Measurements from ENCODE around the gene SUV39H2. TPM values are rescaled to one million over a fixed set of nuclear protein-coding genes. Genes with fewer than 3 reads are reported as not detected.
"Not testable (repeated sequence)": the region's sequence is repeated elsewhere in the genome, so short reads cannot be mapped to it uniquely, and the experiment has no call there.

Gene SUV39H2
- total RNA-seq, 1 donor from 2014 or later = 4.3 TPM

DNA sequence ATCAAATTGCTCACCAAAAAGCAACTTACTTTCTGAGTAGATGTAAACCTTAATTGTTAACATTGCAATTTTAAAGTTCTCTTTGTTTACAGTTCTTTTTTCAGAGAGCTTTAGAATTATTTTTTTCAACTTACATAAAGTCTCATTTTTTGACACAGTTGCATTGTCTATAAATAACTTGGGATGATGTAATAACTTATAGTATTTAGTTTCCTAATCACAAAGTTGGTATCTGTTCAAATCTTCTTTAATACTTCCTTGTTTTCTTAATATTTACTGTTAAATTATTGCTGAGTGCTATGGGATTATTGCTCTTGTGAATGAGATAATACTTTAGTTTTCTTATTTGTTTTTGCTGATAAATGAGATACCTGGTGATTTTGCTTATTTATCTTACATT is 18.9 kb upstream of the SUV39H2 start:
- ATAC-seq (no peak), DNase-seq (no peak)
- no peaks in the 10 kb centered on the region for H3K27me3 ChIP-seq (ENCODE audit: low read depth)
- H3K9me3 ChIP-seq = no peaks in the 10 kb centered on the region
- H3K4me1 ChIP-seq = peaks cover 6% of the 10 kb centered on the region
- no peak overlapping the region for H3K27ac ChIP-seq
- H3K36me3 ChIP-seq = peaks cover 39% of the 10 kb centered on the region
- H3K4me3 ChIP-seq = no peak overlapping the region
- intact Hi-C loops (cut with DNase I) = no loop called here
- TF ChIP-seq, protein P1, sequence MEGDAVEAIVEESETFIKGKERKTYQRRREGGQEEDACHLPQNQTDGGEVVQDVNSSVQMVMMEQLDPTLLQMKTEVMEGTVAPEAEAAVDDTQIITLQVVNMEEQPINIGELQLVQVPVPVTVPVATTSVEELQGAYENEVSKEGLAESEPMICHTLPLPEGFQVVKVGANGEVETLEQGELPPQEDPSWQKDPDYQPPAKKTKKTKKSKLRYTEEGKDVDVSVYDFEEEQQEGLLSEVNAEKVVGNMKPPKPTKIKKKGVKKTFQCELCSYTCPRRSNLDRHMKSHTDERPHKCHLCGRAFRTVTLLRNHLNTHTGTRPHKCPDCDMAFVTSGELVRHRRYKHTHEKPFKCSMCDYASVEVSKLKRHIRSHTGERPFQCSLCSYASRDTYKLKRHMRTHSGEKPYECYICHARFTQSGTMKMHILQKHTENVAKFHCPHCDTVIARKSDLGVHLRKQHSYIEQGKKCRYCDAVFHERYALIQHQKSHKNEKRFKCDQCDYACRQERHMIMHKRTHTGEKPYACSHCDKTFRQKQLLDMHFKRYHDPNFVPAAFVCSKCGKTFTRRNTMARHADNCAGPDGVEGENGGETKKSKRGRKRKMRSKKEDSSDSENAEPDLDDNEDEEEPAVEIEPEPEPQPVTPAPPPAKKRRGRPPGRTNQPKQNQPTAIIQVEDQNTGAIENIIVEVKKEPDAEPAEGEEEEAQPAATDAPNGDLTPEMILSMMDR (IDR thresholded peaks at IDR 0.05) = no peak

DNA sequence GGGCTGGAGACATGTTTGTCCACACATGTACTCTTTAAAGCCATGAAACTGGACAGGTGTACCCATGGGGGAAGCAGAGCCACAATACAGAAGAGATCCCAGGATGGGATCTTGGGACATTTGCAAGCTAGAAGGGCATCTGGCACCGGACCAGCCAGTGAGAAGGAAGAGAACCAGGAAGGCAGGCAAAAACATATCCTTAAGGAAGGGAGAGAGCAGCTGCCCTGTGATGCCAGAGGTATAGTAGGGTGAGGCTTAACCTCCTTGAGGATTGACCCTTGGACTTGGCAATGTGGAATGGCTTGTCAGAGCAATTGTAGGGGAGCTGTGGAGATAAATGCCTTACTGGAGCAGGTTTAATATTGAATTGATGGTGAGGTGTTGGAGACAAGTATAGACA is 17.9 kb upstream of the SUV39H2 start:
- intact Hi-C loops (cut with DNase I) = no loop called here
- H3K4me1 ChIP-seq = peaks cover 6% of the 10 kb centered on the region
- H3K27ac ChIP-seq = no peak overlapping the region
- ATAC-seq (no peak), DNase-seq (no peak)
- H3K9me3 ChIP-seq = no peaks in the 10 kb centered on the region
- H3K36me3 ChIP-seq = peaks cover 31% of the 10 kb centered on the region
- TF ChIP-seq, protein P1 (IDR thresholded peaks at IDR 0.05) = no peak
- H3K27me3 ChIP-seq (ENCODE audit: low read depth) = no peaks in the 10 kb centered on the region
- no peak overlapping the region for H3K4me3 ChIP-seq

DNA sequence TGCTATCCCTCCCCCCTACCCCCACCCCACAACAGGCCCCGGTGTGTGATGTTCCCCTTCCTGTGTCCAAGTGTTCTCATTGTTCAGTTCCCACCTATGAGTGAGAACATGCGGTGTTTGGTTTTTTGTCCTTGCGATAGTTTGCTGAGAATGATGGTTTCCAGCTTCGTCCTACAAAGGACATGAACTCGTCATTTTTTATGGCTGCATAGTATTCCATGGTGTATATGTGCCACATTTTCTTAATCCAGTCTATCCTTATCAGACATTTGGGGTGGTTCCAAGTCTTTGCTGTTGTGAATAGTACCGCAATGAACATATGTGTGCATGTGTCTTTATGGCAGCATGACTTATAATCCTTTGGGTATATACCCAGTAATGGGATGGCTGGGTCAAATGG is 14.2 kb upstream of the SUV39H2 start:
- DNase-seq; ATAC-seq; H3K27ac ChIP-seq; H3K4me3 ChIP-seq; H3K27me3 ChIP-seq (ENCODE audit: low read depth); intact Hi-C loops (cut with DNase I); H3K9me3 ChIP-seq; H3K4me1 ChIP-seq: not testable (repeated sequence)
- H3K36me3 ChIP-seq = peaks cover 32% of the 10 kb centered on the region

DNA sequence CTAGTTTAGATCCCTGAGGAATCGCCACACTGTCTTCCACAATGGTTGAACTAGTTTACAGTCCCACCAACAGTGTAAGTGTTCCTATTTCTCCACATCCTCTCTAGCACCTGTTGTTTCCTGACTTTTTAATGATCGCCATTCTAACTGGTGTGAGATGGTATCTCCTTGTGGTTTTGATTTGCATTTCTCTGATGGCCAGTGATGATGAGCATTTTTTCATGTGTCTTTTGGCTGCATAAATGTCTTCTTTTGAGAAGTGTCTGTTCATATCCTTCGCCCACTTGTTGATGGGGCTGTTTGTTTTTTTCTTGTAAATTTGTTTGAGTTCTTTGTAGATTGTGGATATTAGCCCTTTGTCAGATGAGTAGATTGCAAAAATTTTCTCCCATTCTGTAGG is 13.8 kb upstream of the SUV39H2 start:
- H3K27me3 ChIP-seq (ENCODE audit: low read depth); H3K27ac ChIP-seq; DNase-seq; H3K4me1 ChIP-seq; H3K4me3 ChIP-seq; ATAC-seq; intact Hi-C loops (cut with DNase I); H3K9me3 ChIP-seq: not testable (repeated sequence)
- H3K36me3 ChIP-seq = peaks cover 36% of the 10 kb centered on the region

DNA sequence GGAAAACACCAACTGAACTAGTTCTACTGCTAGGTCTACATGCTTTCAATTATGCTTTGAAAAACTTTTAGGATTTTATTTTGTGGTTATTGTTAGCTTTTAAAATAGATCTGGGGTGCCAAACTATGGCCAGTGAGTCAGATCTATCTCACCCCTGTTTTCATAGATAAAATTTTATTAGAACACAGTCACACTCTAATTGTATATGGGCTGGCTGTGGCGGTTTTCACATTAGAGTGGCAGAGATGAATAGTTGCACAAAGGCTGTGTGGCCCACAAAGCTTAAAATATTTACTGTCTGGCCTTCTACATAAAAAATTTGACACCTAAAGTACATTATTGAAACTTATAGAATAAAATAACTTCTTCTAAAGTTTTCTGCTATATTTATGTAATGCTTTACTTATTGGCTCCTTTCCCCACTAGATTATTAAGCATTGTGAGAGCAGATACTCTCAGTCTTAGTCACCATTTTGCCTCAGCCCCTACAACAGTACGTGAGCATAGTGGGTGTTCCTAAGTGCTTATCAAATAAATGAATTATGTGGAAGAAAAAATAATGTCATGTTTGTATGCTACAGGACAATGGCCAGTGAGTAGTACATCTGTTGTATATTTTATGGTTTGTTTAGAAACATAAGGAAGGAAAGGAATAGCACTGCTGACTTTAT is 5.4 kb upstream of the SUV39H2 start:
- DNase-seq (no peak), ATAC-seq (no peak)
- Histone ChIP-seq H3K9me3 (no peaks in the 10 kb centered on the region), H3K27ac (no peak overlapping the region), H3K27me3 (ENCODE audit: low read depth) (no peaks in the 10 kb centered on the region), H3K36me3 (peaks cover 29% of the 10 kb centered on the region), H3K4me3 (no peak overlapping the region), H3K4me1 (peaks cover 10% of the 10 kb centered on the region)
- TF ChIP-seq, protein P1 (IDR thresholded peaks at IDR 0.05) = no peak
- intact Hi-C loops (cut with DNase I) = no loop called here

DNA sequence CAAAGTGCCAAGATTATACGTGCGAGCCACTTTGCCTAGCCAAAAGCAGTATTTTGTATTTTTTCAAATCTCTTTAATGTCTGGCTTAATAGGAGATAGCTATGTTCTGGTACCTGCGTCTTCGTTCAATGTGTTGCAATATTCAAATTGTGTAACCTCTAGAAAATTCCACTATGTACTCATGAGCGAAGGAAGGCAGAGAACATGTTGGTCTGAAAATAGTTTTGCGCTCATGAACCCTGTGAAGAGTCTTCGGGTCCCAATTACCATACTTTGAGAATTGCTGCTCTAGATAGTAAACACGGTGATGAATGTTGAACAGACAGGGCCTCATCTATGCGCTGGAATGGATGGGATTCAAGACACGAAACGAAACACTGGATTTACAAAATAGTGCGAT is 2.7 kb upstream of the SUV39H2 start:
- Histone ChIP-seq H3K27me3 (ENCODE audit: low read depth) (no peaks in the 10 kb centered on the region), H3K4me3 (no peak overlapping the region), H3K36me3 (peaks cover 6% of the 10 kb centered on the region), H3K27ac (no peak overlapping the region), H3K4me1 (peaks cover 22% of the 10 kb centered on the region), H3K9me3 (no peaks in the 10 kb centered on the region)
- TF ChIP-seq, protein P1 (IDR thresholded peaks at IDR 0.05) = no peak
- no peak for DNase-seq
- ATAC-seq = no peak
- intact Hi-C loops (cut with DNase I) = no loop called here
